HFF-Myc (cell line): ENCODE measurements around the gene OR10A3.

Experiments used
- DNase-seq: peaks from one replicate; pipeline ENCODE4 v3.0.0-alpha.2; 2011; ENCODE audit warnings: low read depth; ENCODE audit errors: extremely low read depth
- H3K4me3 ChIP-seq: replicated peaks from 2 replicates; pipeline ENCODE4 v1.5.1; 2011; ENCODE audit warnings: low read depth, mild to moderate bottlenecking, control low read depth, low read length
- CTCF ChIP-seq: IDR thresholded peaks from 2 replicates; pipeline ENCODE4 v1.5.1; 2012; ENCODE audit warnings: mild to moderate bottlenecking, low read depth, low read length, control low read depth; ENCODE audit errors: missing control alignments

OR10A3 gene

GRCh38 chr11:7898666-7899283, 42.7 kb downstream of the OR10A3 start:
- H3K4me3 ChIP-seq, result no peak overlapping the region
- DNase-seq, result no peak
- TF ChIP-seq CTCF, result no peak

GRCh38 chr11:7896009-7896785, 45.3 kb downstream of the OR10A3 start:
- no peak for TF ChIP-seq CTCF
- no peak for DNase-seq
- no peak overlapping the region for H3K4me3 ChIP-seq

GRCh38 chr11:7894251-7894650, 47.3 kb downstream of the OR10A3 start:
- H3K4me3 ChIP-seq, result no peak overlapping the region
- no peak for DNase-seq
- TF ChIP-seq CTCF, result no peak

- TF ChIP-seq CTCF, result no peak
- DNase-seq, result no peak
- H3K4me3 ChIP-seq, result no peak overlapping the region
Observed at GRCh38 chr11:7893796-7894195, 47.7 kb downstream of the OR10A3 start.

GRCh38 chr11:7892840-7893254, 48.7 kb downstream of the OR10A3 start:
- peak; percentile 57 for DNase-seq
- H3K4me3 ChIP-seq, result no peak overlapping the region
- peak; percentile 65 for TF ChIP-seq CTCF

- no peak overlapping the region for H3K4me3 ChIP-seq
- TF ChIP-seq CTCF, result no peak
- no peak for DNase-seq
Observed at GRCh38 chr11:7892059-7892699, 49.3 kb downstream of the OR10A3 start.
